ENCODE data around the gene SIRPA.

Gene SIRPA

DNA sequence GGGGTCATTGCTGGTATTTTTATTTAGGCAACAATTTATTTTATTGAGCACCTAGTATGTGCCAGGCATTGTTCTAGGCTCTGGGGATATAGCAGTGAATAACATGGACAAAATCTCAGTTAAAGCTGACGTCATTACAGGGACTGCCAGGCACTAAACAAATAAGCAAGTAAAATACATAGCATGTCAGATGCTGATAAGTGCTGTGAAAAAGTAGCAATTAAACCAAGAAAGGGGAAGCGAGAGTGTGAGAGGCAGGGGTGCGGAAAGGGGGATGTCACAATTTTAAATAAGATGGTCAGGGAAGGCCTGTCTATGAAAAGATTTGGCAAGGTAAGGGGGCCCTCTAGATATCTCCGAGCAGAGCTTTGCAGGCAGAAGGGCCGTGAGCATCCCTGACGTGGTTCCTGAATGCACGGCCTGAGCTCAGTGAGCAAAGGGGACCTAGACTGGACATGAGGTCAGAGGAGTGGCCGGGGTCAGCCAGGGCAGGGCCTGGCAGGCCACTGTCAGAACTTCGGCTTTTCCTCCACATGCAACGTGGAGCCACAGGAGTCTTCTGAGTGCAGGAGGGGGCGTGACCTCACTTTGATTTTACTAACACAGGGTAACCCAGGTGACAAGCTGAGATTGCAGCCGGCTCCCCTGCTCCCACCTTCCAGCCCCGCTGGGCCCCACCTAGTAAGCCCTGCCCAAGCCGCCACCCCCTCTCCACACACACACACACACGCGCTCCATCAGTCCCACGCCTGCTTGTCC, 24.2 kb upstream of the SIRPA start:
- DNase-seq (ENCODE audit: low spot score) = no peak

DNA sequence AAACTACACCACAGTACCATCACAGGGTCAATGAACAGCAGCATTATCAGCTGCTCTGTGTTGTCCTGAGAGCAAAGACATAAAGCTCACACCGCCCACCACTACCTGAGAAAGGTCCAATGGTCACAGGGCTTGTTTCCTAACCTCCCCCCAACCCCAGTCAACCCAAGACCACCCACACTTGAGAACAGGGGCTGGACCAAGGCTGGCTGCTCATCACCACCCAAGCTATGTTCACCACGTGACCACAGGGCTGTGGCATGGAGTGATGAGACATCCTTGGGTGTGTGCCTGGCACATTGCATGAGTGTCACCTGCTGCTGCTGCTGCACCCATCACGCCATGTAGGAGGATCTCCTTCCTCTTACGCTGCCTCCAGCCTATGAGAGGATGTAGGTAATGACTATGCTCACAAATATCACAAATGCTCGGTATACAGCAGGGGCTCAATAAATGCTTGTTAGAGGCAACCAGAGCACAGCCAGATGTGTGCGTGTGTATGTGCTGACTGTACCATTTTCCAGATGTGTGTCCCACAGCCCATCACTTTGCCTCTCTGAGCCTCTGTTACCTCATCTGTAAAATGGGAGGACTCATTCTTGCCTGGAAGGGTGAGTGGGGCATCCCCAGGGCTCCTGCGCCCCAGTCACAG, 23.3 kb upstream of the SIRPA start:
- no peak for DNase-seq (ENCODE audit: low spot score)

DNA sequence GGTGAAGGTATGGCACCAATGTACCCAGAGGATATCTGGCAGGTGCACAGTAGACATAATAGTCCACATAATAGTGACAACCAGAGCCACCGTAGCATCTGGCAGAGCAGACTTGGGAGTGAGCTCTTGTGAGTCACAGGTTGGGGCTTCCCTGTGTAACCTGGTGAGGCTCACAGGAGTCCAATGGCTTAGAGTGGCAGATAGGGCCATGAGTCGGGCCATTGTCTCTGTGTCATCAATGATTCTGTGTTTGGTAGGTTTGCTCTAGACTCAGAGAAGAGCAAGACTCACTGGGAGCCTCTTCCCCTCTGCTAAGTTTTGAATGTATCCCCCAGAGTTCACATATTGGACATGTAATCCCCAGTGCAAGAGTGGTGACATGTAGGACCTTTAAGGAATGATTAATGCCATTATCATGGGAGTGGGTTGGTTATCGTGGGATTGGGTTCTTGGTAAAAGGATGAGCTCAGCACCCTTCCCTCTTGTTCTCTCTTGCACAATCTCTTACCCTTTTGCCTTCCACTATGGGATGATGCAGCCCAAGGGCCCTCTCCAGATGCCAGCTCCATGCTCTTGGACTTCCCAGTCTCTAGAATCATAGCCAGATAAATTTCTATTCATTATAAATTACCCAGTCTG, 22.6 kb upstream of the SIRPA start:
- DNase-seq (ENCODE audit: low spot score) = no peak

DNA sequence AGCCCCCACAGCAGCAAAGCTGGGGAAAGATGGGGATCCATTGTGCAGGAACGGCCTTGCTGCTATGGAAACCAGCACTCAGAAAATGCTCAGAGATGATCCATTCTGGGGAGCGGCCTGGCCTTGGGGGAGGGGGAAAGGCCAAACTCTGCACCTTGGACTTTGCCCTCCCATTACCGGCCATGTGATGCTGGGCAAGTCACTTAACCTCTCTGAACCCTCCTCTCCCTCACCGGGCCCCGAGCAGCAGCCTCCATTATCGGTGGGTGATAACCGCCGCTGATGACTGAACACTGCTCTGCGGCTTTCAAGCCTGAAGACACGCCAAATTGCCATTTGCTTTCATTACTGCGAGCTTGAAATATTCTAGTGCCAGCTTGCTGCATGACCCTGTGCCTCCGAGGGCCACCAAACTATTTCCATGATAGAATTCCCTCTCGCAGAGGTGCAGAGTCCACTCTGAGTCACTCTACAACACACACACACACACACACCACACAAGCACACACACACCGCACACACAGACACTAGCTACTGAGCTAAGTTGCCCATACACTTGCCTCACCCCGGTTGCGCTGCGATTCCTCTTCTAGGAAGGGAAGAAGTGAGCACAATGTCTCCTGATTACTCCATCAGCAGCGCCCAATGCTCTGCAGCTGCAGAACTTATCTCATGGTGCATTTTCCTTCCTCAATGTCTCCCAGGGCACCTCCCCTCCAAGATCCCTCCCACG, 20.6 kb upstream of the SIRPA start:
- DNase-seq (ENCODE audit: low spot score) = no peak

- DNase-seq (ENCODE audit: low spot score) = no peak
Observed at GRCh38 chr20:1875183-1875554, 20.0 kb upstream of the SIRPA start.

- DNase-seq (ENCODE audit: low spot score) = no peak
Observed at GRCh38 chr20:1875762-1876161, 19.4 kb upstream of the SIRPA start.

- DNase-seq (ENCODE audit: low spot score) = no peak
Observed at GRCh38 chr20:1876217-1876921, 18.8 kb upstream of the SIRPA start.

- DNase-seq (ENCODE audit: low spot score) = peak; percentile 54
Observed at GRCh38 chr20:1876975-1877608, 18.1 kb upstream of the SIRPA start.

DNA sequence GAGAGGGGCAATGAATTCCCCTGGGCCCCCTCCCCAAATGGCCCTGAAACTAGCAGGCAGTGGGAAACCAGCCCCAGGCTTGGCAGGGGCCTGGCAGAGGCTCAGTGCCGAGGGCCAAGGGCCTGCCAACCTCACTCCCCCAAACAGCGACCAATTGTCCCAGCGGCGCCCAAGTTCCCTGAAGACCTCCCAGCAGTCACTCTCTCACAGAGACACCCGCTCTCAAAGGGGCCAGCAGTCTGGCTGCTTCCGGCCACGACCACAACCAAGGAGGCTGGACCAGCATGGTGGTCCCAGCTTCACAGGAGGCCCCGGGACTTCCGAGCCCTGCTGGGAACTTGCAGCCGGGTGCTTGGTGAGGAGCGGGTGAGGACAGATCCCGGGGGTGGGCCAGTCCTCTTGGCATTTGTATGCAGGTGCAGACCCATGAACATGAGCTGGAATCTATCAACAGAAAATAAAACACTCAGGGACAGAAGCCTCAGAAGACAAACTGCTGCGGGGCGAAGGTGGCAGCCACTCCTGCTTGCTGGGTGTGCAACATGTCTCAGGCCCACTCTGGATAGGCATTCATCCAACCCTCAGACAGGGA, 17.5 kb upstream of the SIRPA start:
- DNase-seq (ENCODE audit: low spot score) = no peak

GRCh38 chr20:1879369-1879768, 15.8 kb upstream of the SIRPA start:
- DNase-seq (ENCODE audit: low spot score) = no peak

DNA sequence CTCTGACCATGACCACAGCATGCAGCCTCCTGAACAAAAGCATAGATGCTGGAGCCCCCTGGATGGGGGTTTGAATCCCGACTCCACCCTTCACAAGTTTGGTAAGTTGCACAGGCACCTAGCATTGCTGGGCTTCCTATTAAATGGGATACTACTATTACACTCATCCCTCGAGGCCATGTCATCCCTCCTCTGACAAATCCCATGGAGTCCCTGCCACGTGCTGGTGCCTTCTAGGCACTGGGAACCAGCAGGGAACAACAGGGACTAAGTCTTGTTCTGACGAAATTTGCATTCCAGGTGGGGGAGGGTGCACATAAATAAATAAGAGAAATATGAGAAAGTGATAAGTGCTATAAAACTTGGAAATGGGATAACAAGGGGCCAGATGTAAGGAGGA, 15.3 kb upstream of the SIRPA start:
- DNase-seq (ENCODE audit: low spot score) = no peak

GRCh38 chr20:1880529-1881239, 14.5 kb upstream of the SIRPA start:
- no peak for DNase-seq (ENCODE audit: low spot score)

GRCh38 chr20:1881240-1881835, 13.9 kb upstream of the SIRPA start:
- DNase-seq (ENCODE audit: low spot score) = no peak

- DNase-seq (ENCODE audit: low spot score) = no peak
Observed at GRCh38 chr20:1882026-1882425, 13.2 kb upstream of the SIRPA start.

- no peak for DNase-seq (ENCODE audit: low spot score)
Observed at GRCh38 chr20:1883986-1884385, 11.2 kb upstream of the SIRPA start.

DNA sequence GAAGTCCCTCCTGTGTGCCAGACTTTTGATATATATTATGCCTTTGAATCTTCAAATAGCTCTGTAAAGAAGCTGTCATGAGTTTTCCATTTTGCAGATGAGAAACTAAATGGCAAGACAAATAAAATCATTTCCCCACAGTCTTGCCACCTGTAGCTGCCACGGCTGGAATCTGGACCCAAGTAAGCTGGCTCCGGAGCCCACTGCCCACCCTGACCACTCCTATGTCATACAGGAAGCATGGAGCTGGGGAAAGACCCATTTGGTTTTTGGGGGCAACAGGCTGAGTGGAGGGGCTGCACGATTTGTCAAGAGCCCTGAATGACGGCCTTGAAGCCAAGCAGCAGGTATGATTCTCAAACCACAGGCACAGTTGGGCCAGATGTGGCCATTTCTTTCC, 10.0 kb upstream of the SIRPA start:
- DNase-seq (ENCODE audit: low spot score) = no peak

- no peak for DNase-seq (ENCODE audit: low spot score)
Observed at GRCh38 chr20:1885940-1886693, 9.1 kb upstream of the SIRPA start.

DNA sequence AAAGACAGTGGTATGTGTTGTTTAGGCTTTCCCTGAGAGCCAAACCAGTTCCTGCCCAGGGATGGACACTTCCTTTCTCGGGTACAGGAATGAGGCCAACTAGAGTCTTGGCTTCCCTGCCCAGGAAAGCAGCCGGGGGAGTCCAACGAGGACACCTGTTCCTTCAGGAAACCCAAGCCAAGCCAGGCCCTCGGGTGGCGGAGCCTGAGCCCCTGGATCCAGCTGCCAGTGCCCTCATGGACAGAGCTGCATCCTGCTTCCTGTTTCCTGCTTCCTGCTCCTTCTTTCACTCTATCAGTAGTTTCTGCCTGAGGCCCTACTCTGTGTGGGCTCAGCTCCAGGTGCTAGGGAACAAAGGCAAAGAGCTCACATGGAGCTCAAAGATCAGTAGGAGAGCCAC, 7.9 kb upstream of the SIRPA start:
- DNase-seq (ENCODE audit: low spot score) = no peak

- DNase-seq (ENCODE audit: low spot score) = no peak
Observed at GRCh38 chr20:1887756-1888155, 7.5 kb upstream of the SIRPA start.
